Neural progenitor cell (in vitro differentiated cells): ENCODE results near the gene ZNF496. TPM values are rescaled to one million over a fixed set of nuclear protein-coding genes. Genes with fewer than 3 reads are reported as not detected.

Source experiments
- DNase-seq: peaks from one replicate; pipeline ENCODE4 v3.0.0-alpha.2; 2016; ENCODE audit warnings: low spot score
- H2AFZ ChIP-seq: fragments of 200-600 bp; sonication (generic); replicated peaks from 2 replicates; pipeline ENCODE4 v1.6.1; 2016; ENCODE audit warnings: antibody characterized with exemption
- H3F3A ChIP-seq: fragments of 200-600 bp; sonication (generic); 2 replicates; pipeline ENCODE4 v1.6.1; 2016; ENCODE audit warnings: antibody characterized with exemption, low read depth
- H3K27ac ChIP-seq: fragments of 200-600 bp; sonication (generic); 2 replicates; pipeline ENCODE4 v1.5.1; 2016; ENCODE audit warnings: mild to moderate bottlenecking
- H3K27me3 ChIP-seq: fragments of 200-600 bp; sonication (generic); 2 replicates; pipeline ENCODE4 v1.6.1; 2016; ENCODE audit warnings: mild to moderate bottlenecking, moderate library complexity
- H3K36me3 ChIP-seq: fragments of 200-600 bp; sonication (generic); 2 replicates; pipeline ENCODE4 v1.5.1; 2016
- H3K4me1 ChIP-seq: fragments of 200-600 bp; sonication (generic); 2 replicates; pipeline ENCODE4 v1.6.1; 2016; ENCODE audit warnings: mixed run types
- H3K4me2 ChIP-seq: fragments of 200-600 bp; sonication (generic); 2 replicates; pipeline ENCODE4 v1.6.1; 2016
- H3K4me3 ChIP-seq: fragments of 200-600 bp; sonication (generic); 2 replicates; pipeline ENCODE4 v1.5.1; 2016
- H3K79me2 ChIP-seq: fragments of 200-600 bp; sonication (generic); 2 replicates; pipeline ENCODE4 v1.6.1; 2016; ENCODE audit warnings: low read depth
- H3K9ac ChIP-seq: fragments of 200-600 bp; sonication (generic); 2 replicates; pipeline ENCODE4 v1.6.1; 2016
- H3K9me3 ChIP-seq: fragments of 200-600 bp; sonication (generic); 2 replicates; pipeline ENCODE4 v1.5.1; 2016; ENCODE audit warnings: low read depth
- H4K20me1 ChIP-seq: fragments of 200-600 bp; sonication (generic); 2 replicates; pipeline ENCODE4 v1.6.1; 2016; ENCODE audit warnings: low read depth
- H3K27ac Mint-ChIP-seq: 3 replicates; pipeline ENCODE4 v1.8.0; 2021; ENCODE audit warnings: mixed read lengths
- H3K27me3 Mint-ChIP-seq: 2 replicates; pipeline ENCODE4 v1.8.0; 2022; ENCODE audit warnings: low read depth, mild to moderate bottlenecking, inconsistent platforms, moderate library complexity, mixed read lengths; ENCODE audit not compliant: insufficient read depth
- H3K36me3 Mint-ChIP-seq: 3 replicates; pipeline ENCODE4 v1.8.0; 2021; ENCODE audit warnings: mixed read lengths
- H3K4me1 Mint-ChIP-seq: 3 replicates; pipeline ENCODE4 v1.8.0; 2021; ENCODE audit warnings: mixed read lengths
- H3K4me3 Mint-ChIP-seq: 3 replicates; pipeline ENCODE4 v1.8.0; 2021; ENCODE audit warnings: mild to moderate bottlenecking, moderate library complexity, mixed read lengths
- H3K9me3 Mint-ChIP-seq: 3 replicates; pipeline ENCODE4 v1.8.0; 2020; ENCODE audit warnings: mixed read lengths
- EZH2 ChIP-seq: fragments of 200-600 bp; sonication (generic); IDR thresholded peaks from 2 replicates; pipeline ENCODE4 v1.6.1; 2017; ENCODE audit warnings: antibody characterized with exemption, mild to moderate bottlenecking, moderate library complexity
- EZH2phosphoT487 ChIP-seq: fragments of 200-600 bp; sonication (generic); IDR thresholded peaks from 2 replicates; pipeline ENCODE4 v1.6.1; 2017; ENCODE audit warnings: antibody characterized with exemption
- total RNA-seq: library from RNA; depleted of rRNA; stranded (reverse); fragments of >200 nt; gene quantifications from 2 replicates; pipeline ENCODE4 v1.2.3, GENCODE V29; 2015; ENCODE audit warnings: low replicate concordance
- TF ChIP-seq, protein P1 (sequence below): fragments of 200-600 bp; sonication (generic); IDR thresholded peaks from 2 replicates; pipeline ENCODE4 v1.5.1; 2017; ENCODE audit warnings: antibody characterized with exemption, mild to moderate bottlenecking

The ZNF496 gene
- total RNA-seq, 1 donor from 2014 or later, result 30.1 TPM

DNA sequence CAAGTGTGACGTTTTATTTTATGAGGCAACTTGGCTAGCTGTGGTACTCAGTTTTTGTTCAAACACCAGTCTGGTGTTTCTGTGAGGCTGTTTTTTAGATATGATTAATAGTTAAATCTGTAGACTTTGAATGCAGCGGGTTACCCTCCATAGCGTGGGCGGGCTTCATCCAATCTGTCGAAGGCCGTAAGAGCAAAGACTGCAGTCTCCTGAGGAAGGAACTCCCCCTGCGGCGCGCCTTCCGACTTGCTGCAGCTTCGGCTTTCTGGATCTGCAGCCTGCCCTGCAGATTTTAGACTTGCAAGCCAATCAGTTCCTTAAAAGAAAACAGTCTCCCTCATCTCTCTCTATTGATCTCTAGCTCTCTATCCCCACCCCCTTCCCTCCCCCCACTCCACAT lies 4.2 kb upstream of the ZNF496 start:
- Histone ChIP-seq H3K36me3 (no peaks in the 10 kb centered on the region), H3K79me2 (peaks cover 80% of the 10 kb centered on the region), H3K9ac (no peak overlapping the region), H3K9me3 (no peaks in the 10 kb centered on the region), H3F3A (peaks cover 6% of the 10 kb centered on the region), H3K4me3 (no peak overlapping the region), H4K20me1 (peaks cover 68% of the 10 kb centered on the region), H3K4me2 (peak overlapping the region; percentile 93), H3K27me3 (no peaks in the 10 kb centered on the region), H2AFZ (no peak overlapping the region), H3K27ac (no peak overlapping the region), H3K4me1 (peaks cover 30% of the 10 kb centered on the region)
- Mint-ChIP-seq H3K27me3 (peaks cover 7% of the 10 kb centered on the region), H3K4me1 (peaks cover 51% of the 10 kb centered on the region), H3K36me3 (peaks cover 42% of the 10 kb centered on the region), H3K27ac (no peak overlapping the region), H3K9me3 (no peaks in the 10 kb centered on the region), H3K4me3 (no peak overlapping the region)
- TF ChIP-seq EZH2phosphoT487 (no peak), EZH2 (no peak)
- TF ChIP-seq, protein P1, sequence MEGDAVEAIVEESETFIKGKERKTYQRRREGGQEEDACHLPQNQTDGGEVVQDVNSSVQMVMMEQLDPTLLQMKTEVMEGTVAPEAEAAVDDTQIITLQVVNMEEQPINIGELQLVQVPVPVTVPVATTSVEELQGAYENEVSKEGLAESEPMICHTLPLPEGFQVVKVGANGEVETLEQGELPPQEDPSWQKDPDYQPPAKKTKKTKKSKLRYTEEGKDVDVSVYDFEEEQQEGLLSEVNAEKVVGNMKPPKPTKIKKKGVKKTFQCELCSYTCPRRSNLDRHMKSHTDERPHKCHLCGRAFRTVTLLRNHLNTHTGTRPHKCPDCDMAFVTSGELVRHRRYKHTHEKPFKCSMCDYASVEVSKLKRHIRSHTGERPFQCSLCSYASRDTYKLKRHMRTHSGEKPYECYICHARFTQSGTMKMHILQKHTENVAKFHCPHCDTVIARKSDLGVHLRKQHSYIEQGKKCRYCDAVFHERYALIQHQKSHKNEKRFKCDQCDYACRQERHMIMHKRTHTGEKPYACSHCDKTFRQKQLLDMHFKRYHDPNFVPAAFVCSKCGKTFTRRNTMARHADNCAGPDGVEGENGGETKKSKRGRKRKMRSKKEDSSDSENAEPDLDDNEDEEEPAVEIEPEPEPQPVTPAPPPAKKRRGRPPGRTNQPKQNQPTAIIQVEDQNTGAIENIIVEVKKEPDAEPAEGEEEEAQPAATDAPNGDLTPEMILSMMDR, result no peak
- peak; percentile 23 for DNase-seq

DNA sequence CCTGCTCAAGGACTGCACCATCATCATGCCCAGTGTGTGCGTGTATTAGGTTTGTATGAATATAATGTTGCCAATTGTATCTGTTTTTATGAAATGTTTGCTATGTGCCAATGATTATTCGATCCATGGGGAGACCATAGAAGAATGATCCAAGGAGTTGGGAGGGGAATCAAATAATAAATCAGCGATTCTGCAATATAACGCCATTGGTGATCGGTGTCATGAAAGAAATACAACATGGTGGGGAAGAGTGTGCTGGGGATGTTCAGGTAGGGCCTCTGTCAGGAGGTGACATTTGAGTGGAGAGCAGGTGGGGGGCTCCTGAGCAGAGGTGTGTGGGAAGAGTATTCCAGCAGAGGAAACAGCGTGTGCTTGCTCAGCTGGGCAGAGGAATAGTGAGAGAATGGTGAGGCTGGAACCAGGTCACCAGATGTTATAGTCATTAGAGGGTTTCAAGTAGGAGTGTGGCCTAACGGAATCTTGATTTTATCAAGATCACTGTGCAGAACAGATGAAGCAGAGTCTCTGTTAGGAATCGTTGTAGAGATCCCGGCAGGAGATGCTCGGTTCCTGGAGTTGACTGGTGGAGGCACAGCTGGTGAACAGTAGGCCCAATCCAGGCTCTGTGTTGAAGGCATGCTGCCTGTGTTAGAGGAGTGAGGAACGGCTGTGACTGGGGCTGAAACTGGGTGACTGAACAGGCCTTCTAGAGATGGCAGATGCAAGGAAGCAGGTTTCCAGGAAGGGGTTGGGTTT lies 2.9 kb upstream of the ZNF496 start:
- H3K4me3 ChIP-seq, result no peak overlapping the region

DNA sequence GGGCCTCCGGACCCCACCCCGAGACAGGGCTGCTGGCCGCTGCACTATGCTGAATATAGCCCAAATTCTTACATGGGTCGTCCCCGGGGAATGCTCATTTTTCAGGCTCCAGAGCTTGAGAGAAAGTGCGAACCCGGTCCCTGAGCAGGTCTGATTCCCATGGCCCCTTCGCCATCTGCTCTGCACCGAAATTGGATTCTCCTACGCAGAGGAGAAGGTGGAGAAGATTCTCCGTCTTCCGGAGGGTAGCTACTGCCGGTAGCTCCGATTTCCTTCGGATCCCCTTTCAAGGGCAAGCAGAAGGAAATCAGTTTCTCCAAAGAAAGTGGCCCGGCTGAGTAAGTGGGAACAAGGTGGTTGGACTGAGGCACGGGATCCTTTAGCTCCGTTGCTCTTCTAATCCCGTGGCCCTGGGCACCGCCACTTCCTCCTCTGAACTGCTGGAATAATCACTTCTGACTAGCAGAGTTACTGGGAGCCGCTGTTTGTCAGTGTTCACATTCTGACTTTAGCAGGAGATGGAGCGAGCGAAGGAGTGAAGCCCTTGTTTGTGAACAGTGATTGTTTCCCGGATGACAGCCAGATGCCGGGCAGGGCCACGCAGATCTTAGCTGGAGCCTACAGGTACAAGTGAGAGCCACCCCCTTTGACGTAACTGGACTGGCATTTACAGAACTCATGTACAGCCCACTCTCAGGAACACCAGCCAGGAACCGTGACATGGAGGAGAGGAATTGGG lies 1.1 kb upstream of the ZNF496 start:
- Histone ChIP-seq H3K36me3 (no peaks in the 10 kb centered on the region), H3K27me3 (no peaks in the 10 kb centered on the region), H3K4me1 (peaks cover 36% of the 10 kb centered on the region), H2AFZ (no peak overlapping the region), H3K4me2 (peak overlapping the region; percentile 93), H3K9ac (peak overlapping the region; percentile 54), H3F3A (peaks cover 6% of the 10 kb centered on the region), H3K4me3 (peak overlapping the region; percentile 100), H4K20me1 (peaks cover 82% of the 10 kb centered on the region), H3K79me2 (peaks cover 92% of the 10 kb centered on the region), H3K27ac (no peak overlapping the region), H3K9me3 (no peaks in the 10 kb centered on the region)
- H3K27ac Mint-ChIP-seq, result peak overlapping the region; percentile 88
- no peak for TF ChIP-seq EZH2
- TF ChIP-seq, protein P1, result no peak
- TF ChIP-seq EZH2phosphoT487, result no peak
- peaks cover 57% of the 10 kb centered on the region for H3K4me1 Mint-ChIP-seq
- no peaks in the 10 kb centered on the region for H3K9me3 Mint-ChIP-seq
- H3K4me3 Mint-ChIP-seq, result peak overlapping the region; percentile 92
- H3K36me3 Mint-ChIP-seq, result peaks cover 30% of the 10 kb centered on the region
- DNase-seq, result peak; percentile 43
- peaks cover 3% of the 10 kb centered on the region for H3K27me3 Mint-ChIP-seq

More for the DNA sequence above, 2.9 kb upstream of the ZNF496 start:
- peak overlapping the region; percentile 42 for H3K27ac Mint-ChIP-seq
- no peak overlapping the region for H2AFZ ChIP-seq
- no peaks in the 10 kb centered on the region for H3K9me3 Mint-ChIP-seq
- H3K27me3 Mint-ChIP-seq, result peaks cover 7% of the 10 kb centered on the region
- peak overlapping the region; percentile 93 for H3K4me2 ChIP-seq
- H3K4me3 Mint-ChIP-seq, result peak overlapping the region; percentile 92
- no peak for TF ChIP-seq EZH2phosphoT487
- TF ChIP-seq, protein P1, result no peak
- TF ChIP-seq EZH2, result no peak
- no peak overlapping the region for H3K9ac ChIP-seq
- H3F3A ChIP-seq, result peaks cover 6% of the 10 kb centered on the region
- peaks cover 36% of the 10 kb centered on the region for H3K4me1 ChIP-seq
- no peaks in the 10 kb centered on the region for H3K36me3 ChIP-seq
- no peaks in the 10 kb centered on the region for H3K27me3 ChIP-seq
- peaks cover 94% of the 10 kb centered on the region for H3K79me2 ChIP-seq
- H3K27ac ChIP-seq, result no peak overlapping the region
- no peak for DNase-seq
- no peaks in the 10 kb centered on the region for H3K9me3 ChIP-seq
- H3K4me1 Mint-ChIP-seq, result peaks cover 61% of the 10 kb centered on the region
- peaks cover 77% of the 10 kb centered on the region for H4K20me1 ChIP-seq
- peaks cover 37% of the 10 kb centered on the region for H3K36me3 Mint-ChIP-seq
